Ovary (tissue), 3 donors: ENCODE measurements around the gene MYL4.
"Not testable (repeated sequence)": the region's sequence is repeated elsewhere in the genome, so short reads cannot be mapped to it uniquely, and the experiment has no call there.

Experiments
- CTCF ChIP-seq, 3 donors: fragments of 450-650 bp in 2 of 3; fragments of 200-600 bp in 1 of 3; IDR thresholded peaks; one replicate each; pipeline versions ENCODE4 v1.5.1 to v1.8.0; 2016 to 2022; ENCODE audit warnings: antibody characterized with exemption in 3 of 3, mild to moderate bottlenecking in 1 of 3
- EP300 ChIP-seq: sonication (generic); formaldehyde crosslinking; IDR thresholded peaks from one replicate; pipeline ENCODE4 v1.6.1; 2017; ENCODE audit warnings: antibody characterized with exemption
- POLR2A ChIP-seq: fragments of 450-650 bp; IDR thresholded peaks from one replicate; pipeline ENCODE4 v1.6.1; 2017; ENCODE audit warnings: antibody characterized with exemption, mild to moderate bottlenecking, moderate library complexity
- donor health status: DM: no; HTN: no; CAD: no.

- TF ChIP-seq CTCF (IDR thresholded peaks at IDR 0.05); POLR2A; EP300: not testable (repeated sequence)
Measured at GRCh38 chr17:47216821-47217220, 7.7 kb downstream of the MYL4 start.
